ENCODE data around the gene CLRN3. TPM values are rescaled to one million over a fixed set of nuclear protein-coding genes. Genes with fewer than 3 reads are reported as not detected.
A peak's percentile ranks its signal among the peaks of the same experiment; 100 is the strongest.

Gene CLRN3
- total RNA-seq, 3 donors from 2014 or later, result 0.98 TPM; not detected in 2

DNA sequence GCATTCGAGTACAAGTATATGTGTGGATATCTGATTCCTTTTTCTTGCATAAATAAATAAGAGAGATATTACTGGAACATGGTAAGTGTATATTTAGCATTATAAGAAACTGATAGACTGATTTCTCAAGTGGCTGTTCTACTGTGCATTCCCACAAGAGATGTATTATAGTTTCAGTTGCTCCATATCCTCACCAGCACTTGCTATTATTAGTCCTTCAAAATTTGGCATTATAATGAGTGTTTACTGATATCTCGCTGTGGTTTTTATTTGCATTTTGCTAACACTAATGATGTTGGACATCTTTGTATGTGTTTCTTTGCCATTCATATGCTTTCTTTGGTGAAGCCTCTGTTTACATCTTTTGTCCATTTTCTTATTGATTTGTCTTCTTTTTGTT, 4.4 kb upstream of the CLRN3 start:
- H3K4me3 ChIP-seq, result no peak overlapping the region
- no peak for DNase-seq (ENCODE audit: low spot score in 2 of 2)
- no peaks in the 10 kb centered on the region for H3K36me3 ChIP-seq
- no peak overlapping the region for H3K27ac ChIP-seq
- no peaks in the 10 kb centered on the region for H3K27me3 ChIP-seq
- no peak for TF ChIP-seq POLR2AphosphoS5 (IDR thresholded peaks at IDR 0.05)
- no peak for TF ChIP-seq CTCF (IDR thresholded peaks at IDR 0.05)
- no peak for TF ChIP-seq POLR2A (IDR thresholded peaks at IDR 0.05)
- no peaks in the 10 kb centered on the region for H3K9me3 ChIP-seq
- intact Hi-C loops (cut with DNase I; ENCODE audit: low total_unique reads), result no loop called here
- no peaks in the 10 kb centered on the region for H3K4me1 ChIP-seq

DNA sequence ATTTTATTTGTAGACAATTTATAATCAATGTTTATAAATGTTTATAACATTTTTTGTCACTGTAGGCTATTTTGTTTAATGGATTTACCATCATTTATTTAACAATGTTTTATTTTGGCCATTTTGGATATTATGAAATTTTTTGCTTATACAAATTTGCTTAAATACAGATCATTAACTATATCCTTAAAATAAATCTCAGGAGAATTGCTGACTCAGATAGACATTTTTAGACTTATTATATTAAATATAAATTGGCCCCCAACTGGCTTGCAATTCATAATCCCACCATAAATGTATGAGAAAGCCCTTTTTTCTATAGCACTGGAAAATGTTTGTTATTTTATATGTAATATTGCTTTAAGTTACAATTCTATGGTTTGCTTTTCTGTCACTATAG, 3.8 kb upstream of the CLRN3 start:
- Histone ChIP-seq H3K4me1 (no peaks in the 10 kb centered on the region), H3K27ac (no peak overlapping the region), H3K27me3 (no peaks in the 10 kb centered on the region), H3K36me3 (no peaks in the 10 kb centered on the region), H3K4me3 (no peak overlapping the region), H3K9me3 (no peaks in the 10 kb centered on the region)
- no peak for DNase-seq (ENCODE audit: low spot score in 2 of 2)
- TF ChIP-seq POLR2AphosphoS5 (IDR thresholded peaks at IDR 0.05), result no peak
- TF ChIP-seq CTCF (IDR thresholded peaks at IDR 0.05), result no peak
- TF ChIP-seq POLR2A (IDR thresholded peaks at IDR 0.05), result no peak
- intact Hi-C loops (cut with DNase I; ENCODE audit: low total_unique reads), result no loop called here

DNA sequence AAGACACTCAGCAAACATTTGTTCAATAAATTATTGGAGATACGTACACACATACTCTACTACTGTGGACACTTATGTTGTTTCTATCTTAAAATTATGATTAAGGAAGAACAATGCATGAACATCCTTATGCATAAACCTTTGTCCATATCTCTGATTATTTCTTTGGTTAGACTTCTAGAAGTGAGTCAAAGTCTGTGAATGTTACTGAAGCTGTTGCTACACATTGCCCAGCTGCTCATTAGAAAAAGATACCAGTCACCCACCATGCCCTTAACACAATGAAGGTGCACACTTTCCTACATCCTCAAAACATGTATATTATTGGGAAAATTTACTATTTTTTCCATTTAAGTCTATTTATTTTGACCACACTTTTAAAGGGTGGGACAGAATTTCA, 1.4 kb upstream of the CLRN3 start:
- Histone ChIP-seq H3K4me1 (no peaks in the 10 kb centered on the region), H3K36me3 (no peaks in the 10 kb centered on the region), H3K4me3 (no peak overlapping the region), H3K27me3 (no peaks in the 10 kb centered on the region), H3K9me3 (no peaks in the 10 kb centered on the region), H3K27ac (no peak overlapping the region)
- DNase-seq (ENCODE audit: low spot score in 2 of 2), result no peak
- intact Hi-C loops (cut with DNase I; ENCODE audit: low total_unique reads), result no loop called here
- no peak for TF ChIP-seq CTCF (IDR thresholded peaks at IDR 0.05)
- TF ChIP-seq POLR2A (IDR thresholded peaks at IDR 0.05), result no peak
- no peak for TF ChIP-seq POLR2AphosphoS5 (IDR thresholded peaks at IDR 0.05)

DNA sequence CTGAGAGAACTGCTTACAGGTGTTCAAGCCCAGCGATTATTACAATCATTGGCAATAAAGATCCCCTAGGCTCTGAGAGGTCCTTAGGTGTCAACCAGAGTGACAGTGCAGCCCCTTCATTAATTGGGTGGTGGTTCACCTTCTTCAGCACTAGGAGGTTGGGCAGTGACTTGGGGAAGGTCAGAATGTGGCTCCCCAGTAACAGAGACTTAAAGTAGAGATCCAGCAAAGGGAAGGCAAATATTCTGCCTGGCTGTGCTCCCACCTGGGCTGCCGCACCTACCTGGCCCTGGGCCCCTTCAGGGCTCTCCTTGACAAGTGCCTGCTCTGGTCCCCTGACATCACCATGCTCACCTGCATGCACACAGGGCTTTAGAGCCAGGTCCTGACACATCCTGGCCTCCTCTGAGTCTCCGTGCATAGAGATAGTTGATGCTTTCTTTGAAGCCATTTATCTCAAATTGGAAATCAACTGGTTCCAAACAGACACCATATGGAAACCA, 1.9 kb downstream of the CLRN3 start:
- Histone ChIP-seq H3K4me1 (no peaks in the 10 kb centered on the region), H3K27me3 (no peaks in the 10 kb centered on the region), H3K4me3 (no peak overlapping the region), H3K27ac (no peak overlapping the region), H3K9me3 (no peaks in the 10 kb centered on the region), H3K36me3 (no peaks in the 10 kb centered on the region)
- DNase-seq (ENCODE audit: low spot score in 2 of 2), result no peak
- intact Hi-C loops (cut with DNase I; ENCODE audit: low total_unique reads), result no loop called here
- no peak for TF ChIP-seq POLR2A (IDR thresholded peaks at IDR 0.05)
- TF ChIP-seq CTCF (IDR thresholded peaks at IDR 0.05), result no peak
- no peak for TF ChIP-seq POLR2AphosphoS5 (IDR thresholded peaks at IDR 0.05)

DNA sequence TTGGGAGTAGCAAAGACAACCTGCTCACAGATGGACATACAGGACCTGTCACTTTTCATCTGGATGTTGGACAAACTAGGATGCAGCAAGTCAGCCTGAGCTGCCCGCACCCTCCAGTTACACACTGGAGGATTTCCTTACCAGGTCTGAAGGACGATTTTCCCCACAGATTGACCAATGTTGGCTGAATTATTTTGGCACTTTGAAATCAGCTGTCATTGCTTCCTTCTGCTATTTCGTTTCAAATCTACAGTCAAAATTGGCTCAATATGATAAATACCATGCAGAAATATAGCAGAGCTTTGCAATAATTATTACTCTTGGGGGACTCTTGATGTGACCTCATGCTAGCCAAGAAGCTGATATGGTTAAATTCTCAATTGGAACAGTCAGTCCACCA, 2.5 kb downstream of the CLRN3 start:
- DNase-seq (ENCODE audit: low spot score in 2 of 2), result no peak
- Histone ChIP-seq H3K27ac (peak overlapping the region in 1 of 2 donors; percentile 34), H3K4me3 (no peak overlapping the region), H3K36me3 (no peaks in the 10 kb centered on the region), H3K4me1 (no peaks in the 10 kb centered on the region), H3K27me3 (no peaks in the 10 kb centered on the region), H3K9me3 (no peaks in the 10 kb centered on the region)
- intact Hi-C loops (cut with DNase I; ENCODE audit: low total_unique reads), result no loop called here
- TF ChIP-seq CTCF (IDR thresholded peaks at IDR 0.05) (no peak), POLR2AphosphoS5 (IDR thresholded peaks at IDR 0.05) (no peak), POLR2A (IDR thresholded peaks at IDR 0.05) (no peak)

All from breast epithelium (tissue), 4 donors.